Right renal cortex interstitium (tissue), 3 donors: ENCODE measurements around the gene ACAP2. TPM values are rescaled to one million over a fixed set of nuclear protein-coding genes. Genes with fewer than 3 reads are reported as not detected.
"Not testable (repeated sequence)": the region's sequence is repeated elsewhere in the genome, so short reads cannot be mapped to it uniquely, and the experiment has no call there.

Source experiments
- DNase-seq, 3 donors: peaks; one replicate each; pipeline ENCODE4 v3.0.0-alpha.2; 2013; ENCODE audit warnings: low read depth in 3 of 3, low spot score in 2 of 3
- polyA plus RNA-seq, 3 donors: library from polyadenylated mRNA; unstranded; fragments of 120-200 nt; gene quantifications; one replicate each; pipeline ENCODE4 v1.2.1, GENCODE V29; 2013; ENCODE audit not compliant: insufficient read length in 3 of 3

Gene ACAP2
- polyA plus RNA-seq, 3 donors, result 30.2 to 34.7 (median 31.8) TPM

DNA sequence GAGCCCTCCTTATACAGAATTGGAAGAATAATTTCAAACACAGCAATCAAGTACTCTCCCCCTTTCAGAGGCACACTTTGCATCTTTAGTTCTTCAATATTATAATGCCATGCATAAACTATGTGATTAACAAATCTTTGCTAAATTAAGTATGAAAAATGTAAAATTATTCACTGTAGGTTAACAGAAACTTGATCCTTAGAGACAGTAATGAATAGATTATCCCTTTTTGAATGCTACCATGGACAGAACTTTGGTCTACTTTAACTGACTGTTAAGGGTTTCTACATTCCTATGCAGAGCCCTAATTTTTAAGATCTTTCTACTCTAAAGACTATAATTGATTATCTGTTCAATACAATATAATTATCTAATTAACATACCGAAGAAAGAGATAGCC is 146.2 kb downstream of the ACAP2 start:
- no peak for DNase-seq

DNA sequence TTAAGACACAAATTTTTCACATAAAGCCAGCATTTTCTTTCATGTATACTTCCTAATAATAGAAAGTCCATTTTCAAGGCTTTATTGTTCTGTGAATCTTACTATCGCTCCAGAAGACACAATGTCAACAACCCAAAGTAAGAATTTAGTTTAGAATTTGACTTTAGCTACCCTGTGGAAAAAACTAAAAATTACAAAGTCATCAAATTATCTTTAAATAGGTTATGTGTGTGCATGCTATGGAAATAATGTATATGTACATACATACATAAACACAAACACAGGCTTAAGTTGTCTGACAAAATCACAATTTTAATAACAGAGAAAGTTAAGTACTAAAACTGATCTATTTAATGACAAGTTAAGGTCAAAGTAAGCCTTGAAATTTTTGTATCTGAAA is 151.7 kb downstream of the ACAP2 start:
- no peak for DNase-seq

DNA sequence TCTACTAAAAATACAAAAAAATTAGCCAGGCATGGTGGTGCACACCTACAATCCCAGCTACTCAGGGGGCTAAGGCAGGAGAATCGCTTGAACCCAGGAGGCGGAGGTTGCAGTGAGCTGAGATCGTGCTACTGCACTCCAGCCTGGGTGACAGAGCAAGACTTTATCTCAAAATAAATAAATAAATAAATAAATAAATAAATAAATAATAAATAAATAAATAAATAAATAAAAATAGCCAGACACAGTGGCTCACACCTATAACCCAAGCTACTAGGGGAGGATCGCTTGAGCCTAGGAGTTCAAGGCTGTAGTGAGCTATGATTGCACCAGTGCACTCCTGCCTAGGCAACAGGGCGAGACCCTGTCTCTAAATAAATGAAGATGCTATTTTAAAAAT is 152.2 kb downstream of the ACAP2 start:
- DNase-seq, result not testable (repeated sequence)

DNA sequence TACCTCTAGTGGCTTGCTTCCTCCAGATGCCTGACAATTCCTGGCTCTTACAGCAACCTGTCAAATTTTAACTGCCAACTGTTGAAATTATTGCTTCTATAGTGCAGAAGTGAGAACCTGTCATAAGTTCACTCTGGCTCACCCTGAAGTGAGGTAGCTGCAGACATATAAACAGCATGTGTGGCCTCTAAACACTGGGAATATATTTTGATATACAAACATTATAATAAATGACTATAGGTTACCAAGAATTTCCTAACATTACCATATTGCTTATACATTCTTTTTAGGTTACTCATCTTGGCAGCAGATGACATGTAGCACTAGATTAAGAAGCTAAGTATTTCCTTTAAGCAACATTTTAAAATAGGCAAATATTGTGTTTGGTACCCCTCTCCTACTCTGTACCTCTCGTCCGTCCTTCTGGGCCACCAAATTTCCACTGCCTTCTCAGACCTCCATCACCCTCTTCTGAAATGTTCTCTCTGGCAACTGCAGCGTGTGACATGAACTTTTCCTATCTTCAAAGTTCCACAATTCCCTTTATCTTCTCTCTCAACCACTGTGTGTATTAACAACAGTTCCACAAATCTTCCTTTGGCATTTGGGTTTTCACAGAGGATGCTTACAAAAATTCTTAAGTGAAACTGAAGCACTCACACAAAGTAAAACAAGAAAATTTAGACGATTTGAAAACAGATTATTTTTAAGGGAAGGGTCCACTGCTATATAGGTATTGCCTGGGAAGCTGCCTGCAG is 156.5 kb downstream of the ACAP2 start:
- no peak for DNase-seq

DNA sequence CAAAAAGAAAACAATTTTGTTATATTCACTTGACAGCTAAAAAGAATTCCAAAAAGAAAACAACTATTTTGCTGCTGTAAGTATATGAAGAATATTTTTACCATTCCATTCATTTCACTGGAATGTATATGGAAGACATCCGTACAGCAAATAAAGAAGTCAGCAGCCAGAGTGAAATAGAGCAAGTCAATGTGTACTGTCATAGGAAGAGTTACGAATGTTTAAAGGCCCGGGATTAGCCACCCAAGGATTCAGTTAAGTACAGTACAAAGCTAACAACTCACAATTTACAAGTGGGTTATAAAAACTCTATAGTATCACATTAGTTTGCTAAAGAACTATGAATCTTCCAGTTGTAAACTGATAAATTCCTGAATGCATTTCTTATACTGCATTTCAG is 157.4 kb downstream of the ACAP2 start:
- DNase-seq, result no peak

DNA sequence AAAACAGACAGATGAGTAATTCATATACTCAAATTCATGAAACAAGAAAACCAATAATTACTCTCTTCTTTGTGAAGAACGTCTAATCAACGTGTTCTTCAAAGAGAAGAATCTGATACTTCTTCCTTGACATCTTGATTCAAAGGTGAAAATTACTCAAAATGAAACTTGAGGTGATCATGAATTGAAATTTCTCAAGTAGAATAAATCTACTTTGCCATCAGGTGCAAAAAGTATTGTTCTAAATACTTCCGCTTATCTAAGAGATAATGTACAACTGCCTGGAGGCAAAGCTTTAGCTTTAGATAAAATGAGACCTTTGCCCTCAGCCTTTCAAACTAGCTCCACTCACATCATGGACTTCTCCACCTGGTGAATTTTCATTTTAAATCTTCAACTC is 158.0 kb downstream of the ACAP2 start:
- no peak for DNase-seq

DNA sequence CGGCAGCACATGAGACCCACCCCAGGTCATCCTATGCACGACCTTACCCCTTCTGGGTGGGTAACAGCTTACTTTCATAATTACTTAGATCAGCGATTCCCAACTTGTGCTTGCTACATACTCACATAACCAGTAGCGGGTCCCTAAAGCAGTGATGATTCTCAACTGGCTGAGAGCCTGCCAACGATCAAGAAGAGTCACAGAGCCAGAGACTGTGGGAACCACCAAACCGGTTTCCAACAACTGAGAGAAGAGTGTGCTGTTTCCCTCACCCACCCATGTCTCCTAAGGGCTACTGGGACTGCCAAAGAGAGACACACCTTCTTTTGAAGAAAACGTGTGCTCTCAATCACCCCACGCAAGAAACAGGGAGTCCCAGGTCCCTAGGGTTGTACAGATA is 159.9 kb downstream of the ACAP2 start:
- no peak for DNase-seq

DNA sequence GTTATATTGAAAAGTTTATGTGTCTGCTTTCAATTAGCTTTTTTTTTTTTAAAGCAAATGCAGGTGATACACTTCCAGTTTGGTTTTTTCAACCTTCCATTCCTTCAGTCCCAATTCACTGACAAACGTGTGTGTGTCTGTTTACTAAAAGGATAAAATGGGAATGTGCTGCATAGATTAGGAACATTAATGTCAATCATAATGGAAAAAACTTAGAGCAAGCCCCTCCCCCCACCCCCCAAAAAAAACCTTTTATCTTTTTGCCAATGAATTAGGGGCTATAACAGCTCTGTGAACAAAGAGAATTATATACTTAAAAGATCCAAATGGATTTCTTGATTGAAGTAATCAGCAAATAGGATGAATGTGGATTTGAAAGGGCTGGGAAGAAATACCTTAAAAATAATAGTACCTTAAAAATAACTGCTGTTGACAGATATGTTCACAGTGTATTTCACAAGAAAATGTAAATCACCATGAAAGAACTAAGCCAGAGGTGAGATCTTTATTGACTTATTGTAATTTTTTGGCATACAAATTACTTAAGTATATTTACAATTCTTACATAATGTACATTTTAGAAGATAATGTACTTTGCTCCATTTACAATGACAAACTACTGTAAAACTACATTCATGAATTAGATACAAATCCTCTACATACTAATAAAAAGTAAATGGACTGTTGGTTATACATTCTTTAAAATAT is 168.4 kb downstream of the ACAP2 start:
- DNase-seq, result no peak

DNA sequence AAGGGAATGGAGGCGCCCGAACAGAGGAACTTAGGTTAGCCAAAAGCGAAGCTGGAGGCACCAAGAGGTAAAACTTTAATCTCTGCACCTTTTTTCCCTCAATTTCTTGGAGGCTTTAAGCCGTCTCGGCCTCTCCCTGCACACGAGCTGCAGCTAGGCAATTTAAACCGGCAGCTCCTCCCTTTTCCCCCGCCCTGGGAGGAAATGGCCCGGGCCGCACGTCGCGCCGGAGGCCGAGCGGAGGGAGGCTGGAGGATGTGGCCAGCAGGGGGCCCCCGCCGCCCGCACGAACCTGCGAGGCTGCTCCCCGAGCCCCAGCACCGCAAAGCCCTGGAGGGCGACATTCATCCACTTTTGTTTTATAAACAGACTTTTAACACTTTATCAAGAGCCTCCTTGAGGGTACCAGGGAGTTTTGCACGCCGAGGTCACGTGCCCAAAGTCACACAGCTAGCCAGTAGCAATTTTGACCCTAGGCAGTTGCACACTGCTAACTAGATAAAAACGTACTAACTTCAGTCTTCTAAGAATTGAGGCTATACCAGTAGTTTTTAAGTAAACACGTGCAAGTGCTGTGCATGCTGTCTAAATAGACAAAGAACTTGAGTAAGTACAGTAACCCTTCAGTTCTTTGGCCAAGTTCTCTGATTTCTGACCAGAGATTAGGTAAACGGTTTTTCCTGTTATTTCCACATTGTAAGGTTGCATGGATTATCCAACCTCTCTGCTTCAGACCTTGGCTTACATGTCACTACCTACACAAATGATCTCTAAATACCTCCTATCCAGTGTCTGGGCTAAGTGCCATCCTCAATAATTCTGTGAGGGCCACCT is 171.2 kb downstream of the ACAP2 start:
- DNase-seq, result peak in 2 of 3 donors; percentile 77 to 80

DNA sequence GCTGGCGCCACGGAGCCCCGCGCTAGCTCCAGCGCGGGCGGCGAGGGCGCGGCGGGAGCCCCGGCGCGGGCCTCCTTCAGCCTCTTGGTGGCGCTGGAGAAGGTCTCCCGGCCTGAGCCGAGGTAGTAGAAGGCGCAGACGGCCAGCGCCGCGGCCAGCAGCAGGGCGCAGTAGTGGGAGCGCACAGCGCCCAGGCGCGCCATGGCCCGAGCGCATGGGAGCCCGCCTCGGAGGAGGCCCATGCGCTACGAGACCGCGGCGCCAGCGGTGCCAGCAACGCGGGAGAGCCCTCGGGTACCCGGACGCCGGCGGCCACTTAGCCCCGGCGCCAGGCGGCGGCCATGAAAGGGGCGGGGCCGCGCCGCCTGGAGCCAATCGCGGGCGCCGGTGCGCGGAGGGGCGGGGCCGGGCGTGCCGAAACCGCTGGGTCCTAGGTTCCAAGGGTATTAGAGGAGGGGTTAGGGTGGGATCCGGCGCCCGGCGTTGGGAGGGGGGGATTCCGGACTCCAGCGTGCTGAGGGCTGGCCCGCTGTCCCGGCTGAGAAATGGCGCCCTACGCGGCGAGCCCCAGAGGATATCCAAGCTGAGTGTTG is 171.9 kb downstream of the ACAP2 start, which contains the start of gene XXYLT1:
Gene XXYLT1, minus strand, starts transcription at position 343 of the 593 bp plus-strand sequence. Its CDS starts 101 bp downstream, at position 242.
- DNase-seq, result peak in 2 of 3 donors; percentile 78 to 82

DNA sequence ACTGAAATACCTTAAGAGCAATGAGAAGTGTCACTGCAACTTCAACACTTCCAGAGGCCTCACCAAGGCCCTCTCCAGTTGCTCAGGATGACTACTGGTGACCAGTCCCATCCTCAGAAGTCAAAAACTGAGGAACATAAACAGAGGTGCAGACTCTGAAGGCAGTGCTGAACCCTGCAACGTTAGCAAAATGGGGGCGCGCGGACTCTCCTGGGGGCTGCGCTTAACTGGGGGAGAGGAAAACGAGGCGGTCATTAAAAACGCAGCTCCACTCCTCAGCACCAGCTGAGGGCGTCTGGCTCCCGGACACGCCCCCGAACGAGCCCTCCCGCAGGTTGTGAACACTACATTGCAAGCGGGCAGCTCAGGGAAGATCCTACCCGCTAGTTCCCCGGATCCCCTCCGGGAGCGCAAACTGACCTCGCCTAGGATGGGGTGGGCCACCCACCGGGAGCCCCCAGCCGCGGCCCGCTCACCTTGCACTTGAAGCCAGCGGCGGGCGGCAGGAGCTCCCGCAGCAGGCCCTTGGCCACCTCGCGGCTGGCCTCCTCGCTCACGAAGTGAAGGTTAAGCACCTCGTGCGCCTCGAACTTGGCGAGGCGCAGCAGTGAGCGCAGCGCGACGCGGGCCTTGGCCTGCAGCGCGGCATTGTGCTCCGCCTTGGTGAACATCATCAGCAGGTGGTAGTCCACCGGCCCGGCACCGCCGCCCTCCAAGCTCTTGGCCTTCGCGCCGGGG is 172.6 kb downstream of the ACAP2 start:
- no peak for DNase-seq

DNA sequence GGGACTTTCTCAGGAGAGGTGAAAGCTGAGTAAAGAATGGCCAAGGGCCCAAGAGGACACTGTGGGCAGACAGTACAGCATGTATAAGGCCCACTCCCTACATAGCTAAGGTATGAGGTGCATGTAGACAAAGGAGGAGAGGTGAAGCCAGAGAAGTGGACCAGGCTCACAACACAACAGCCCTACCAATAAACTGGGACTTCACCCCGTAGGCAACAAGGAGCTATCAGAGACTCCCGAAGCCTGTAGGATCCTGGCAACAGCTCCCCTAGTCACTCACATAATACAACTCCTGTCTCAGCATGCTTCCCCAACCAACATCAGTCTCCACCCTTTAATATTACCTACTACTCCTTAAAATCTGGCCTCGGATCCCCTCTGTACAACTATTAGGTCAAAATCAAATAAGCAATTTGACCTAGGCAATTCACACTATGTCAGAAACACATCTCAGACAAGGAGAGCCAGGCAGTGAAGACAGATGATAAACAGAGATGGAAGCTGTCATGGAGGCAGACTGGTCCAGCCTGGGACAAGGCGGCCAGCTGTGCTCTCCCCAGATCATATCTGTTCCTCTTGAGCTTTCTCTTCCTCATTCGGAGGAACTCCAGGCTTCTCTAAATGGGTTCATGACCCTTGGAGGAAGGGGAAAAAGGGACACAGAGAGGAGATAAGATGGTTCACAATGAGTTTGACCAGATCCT is 173.3 kb downstream of the ACAP2 start:
- no peak for DNase-seq

DNA sequence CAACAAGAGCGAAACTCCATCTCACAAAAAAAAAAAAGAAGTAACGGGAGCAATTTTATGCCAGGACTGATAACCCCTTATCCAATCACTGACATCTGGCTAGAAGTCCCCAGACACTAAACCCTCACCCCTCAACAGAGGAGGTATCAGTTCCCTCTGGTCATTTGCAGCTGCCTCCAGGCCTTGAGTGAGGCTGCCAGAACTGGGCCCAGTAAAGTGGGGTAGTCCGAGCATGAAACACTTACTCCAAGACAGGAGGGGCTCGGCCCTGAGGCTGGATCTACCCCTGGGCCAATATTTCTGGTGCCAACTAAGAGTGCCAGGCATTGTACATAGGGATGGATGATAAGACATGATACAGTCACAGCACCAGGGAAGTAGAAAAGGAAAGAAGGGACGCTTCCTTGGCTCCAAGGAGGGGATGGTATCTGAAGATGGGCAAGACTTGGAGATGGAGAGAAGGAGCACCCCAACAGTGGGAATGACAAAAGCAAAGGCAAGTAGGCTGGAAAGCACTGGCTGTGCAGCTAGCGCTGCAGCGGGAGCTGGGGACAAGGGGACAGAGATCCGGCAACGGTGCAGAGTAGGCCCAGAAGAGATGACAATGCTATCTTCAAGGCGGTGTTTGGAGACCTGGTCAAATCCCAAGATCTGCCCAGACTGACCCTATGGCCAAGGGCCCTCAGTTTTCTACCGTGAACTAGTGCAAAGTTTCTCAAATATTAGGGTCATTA is 174.1 kb downstream of the ACAP2 start:
- DNase-seq, result no peak

DNA sequence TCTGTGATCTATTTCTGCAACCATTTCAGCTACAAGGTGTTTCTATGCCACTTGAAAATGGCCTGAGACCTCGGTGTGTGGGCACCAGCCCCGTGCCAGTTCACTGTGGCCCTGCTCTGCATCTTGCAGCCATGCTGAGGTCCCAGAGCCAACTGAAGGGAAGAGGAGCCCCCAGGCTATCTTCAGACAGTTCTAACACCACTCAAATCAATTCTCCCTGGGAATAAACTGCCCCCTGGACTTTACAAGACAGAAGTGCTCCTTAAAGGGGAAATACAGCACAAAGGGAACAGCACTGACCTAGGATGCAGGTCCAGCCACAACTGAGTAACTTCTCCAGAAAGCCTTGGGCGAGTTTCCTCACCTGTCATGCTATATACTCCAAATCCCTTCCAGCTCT is 175.7 kb downstream of the ACAP2 start:
- no peak for DNase-seq

DNA sequence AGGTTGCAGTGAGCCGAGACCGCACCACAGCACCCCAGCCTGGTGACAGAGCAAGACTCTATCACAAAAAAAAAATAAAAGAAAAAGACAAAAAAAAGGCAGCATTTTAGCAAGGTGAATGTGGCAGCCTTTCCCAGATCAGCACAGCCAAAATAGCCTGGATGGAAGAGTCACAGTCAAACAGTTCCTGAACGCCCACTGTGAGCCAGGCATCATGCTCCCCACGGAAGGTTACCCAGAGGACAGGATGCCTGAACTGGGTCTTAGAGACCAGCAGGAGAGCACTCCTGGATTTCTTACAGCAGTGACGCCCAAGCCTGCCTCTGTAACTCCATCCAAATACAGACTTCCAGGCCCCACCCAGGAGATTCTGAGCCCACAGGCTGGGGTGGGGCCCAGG is 176.4 kb downstream of the ACAP2 start:
- DNase-seq, result no peak

DNA sequence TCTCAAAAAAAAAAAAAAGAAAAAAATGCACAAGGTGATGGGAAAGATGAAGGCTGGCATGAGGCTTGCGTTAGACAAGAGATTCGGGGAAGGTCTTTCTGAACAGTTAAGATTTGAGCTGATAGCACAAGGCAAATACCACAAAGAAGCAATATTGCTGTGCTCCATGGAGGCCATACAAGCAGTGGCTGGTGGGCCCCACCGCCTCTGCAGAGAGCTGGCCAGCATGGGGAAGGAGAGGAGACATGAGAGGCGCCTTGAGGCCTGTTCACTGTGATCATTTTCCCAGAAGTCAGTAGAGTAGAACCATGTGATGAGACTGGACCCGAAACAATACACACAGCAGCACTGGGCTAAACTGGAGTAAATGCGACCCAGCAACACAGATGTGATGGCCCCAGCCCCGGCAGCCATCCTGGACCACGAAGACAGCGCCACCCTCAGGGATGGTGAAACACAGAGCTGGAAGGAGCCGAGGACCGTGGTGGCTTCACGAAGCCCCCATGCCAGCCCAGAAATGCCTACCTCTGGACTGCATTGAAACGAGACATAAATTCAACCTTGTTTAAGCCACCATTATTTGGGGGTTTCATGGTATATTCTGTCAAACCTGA is 177.3 kb downstream of the ACAP2 start:
- no peak for DNase-seq

DNA sequence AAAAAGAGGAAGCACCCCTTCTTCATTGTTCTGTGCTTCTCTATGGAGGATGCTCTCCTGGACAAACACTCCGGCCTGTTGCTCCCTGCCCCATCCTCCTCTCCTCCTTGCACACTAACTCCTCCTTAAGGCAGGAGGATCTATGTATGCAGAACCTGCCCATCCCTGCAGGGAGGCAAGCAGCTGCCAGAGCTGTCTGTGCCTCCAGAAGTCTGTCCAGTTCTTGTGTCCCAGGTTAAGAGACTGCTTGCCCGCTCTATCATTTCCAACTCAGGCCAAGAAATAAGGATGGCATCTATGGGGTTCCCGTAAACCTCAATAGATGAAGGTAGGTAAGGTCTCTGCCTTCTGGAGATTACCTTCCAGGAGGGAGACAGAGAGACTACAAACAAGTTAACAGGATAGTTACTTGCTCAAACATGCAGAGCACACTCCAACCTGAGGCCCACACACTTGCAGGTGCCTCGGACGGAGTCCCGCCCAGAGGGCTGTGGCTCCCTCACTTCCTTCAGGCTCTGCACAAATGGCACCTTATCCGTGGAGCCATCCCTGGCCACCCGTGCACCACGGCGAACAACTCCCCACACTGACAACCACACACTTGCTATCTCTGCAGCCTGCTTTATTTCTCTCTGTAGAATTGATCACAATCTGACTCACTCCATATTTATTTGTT is 178.8 kb downstream of the ACAP2 start:
- DNase-seq, result no peak
